ENCODE measurements around the gene MTA3. TPM values are rescaled to one million over a fixed set of nuclear protein-coding genes. Genes with fewer than 3 reads are reported as not detected.

The MTA3 gene
- total and polyA plus RNA-seq, 2 of the 8 experiments (the other 6 are each of a cell fraction or from before 2014, with no cell fraction given), result 125 to 184 TPM

GRCh38 chr2:42558827-42559226 is 9.6 kb upstream of the MTA3 start:
- H3K4ac ChIP-seq (replicated peaks; ENCODE audit: insufficient read length, low read depth, low read length), result no peak overlapping the region
- H3K4me1 ChIP-seq (replicated peaks in 1 of 4; ENCODE audit: control insufficient read depth in 3 of 4, insufficient read depth in 4 of 4, low read length in 3 of 4), result peaks cover 0 to 18% (median 7%) of the 10 kb centered on the region in 4 experiments; a peak in 6 of 7 replicates
- H4K5ac ChIP-seq (ENCODE audit: insufficient read length, low read depth, low read length), result no peak overlapping the region
- H3K36me3 ChIP-seq (ENCODE audit: control insufficient read depth in 2 of 4, insufficient read depth in 4 of 4, low read length in 3 of 4), result no peaks in the 10 kb centered on the region
- no peak overlapping the region for H4K8ac ChIP-seq (ENCODE audit: extremely low read depth, insufficient read depth, low read length)
- H3K23ac ChIP-seq (ENCODE audit: insufficient read length), result no peak overlapping the region
- H3K23me2 ChIP-seq (ENCODE audit: low read depth, low read length), result no peaks in the 10 kb centered on the region; the same call in 1 of the 2 replicates
- H4K20me1 ChIP-seq (replicated peaks in 1 of 2; ENCODE audit: control insufficient read depth in 1 of 2, insufficient read depth in 2 of 2, low read length in 2 of 2), result no peaks in the 10 kb centered on the region
- no peak overlapping the region for H2AFZ ChIP-seq (ENCODE audit: low read length)
- CTCF ChIA-PET (ENCODE audit: partially characterized antibody), result interaction anchor here (0.7 to 2.4 kb wide), 4 partner anchors 18 to 55 kb away, joined by 3 to 9 read pairs (median 4); no protein-coding TSS in a partner anchor
- 87% methylated on average over 3 of the region's 3 CpGs; no CpG with 5 or more reads in 1 of the 2 experiments for WGBS, 2 experiments (ENCODE audit: extremely low coverage in 1 of 2, insufficient coverage in 1 of 2, insufficient read length in 1 of 2, insufficient replicate concordance in 2 of 2, low coverage in 1 of 2, low lambda C conversion rate in 2 of 2, missing lambda C conversion rate in 1 of 2)
- H2BK15ac ChIP-seq (ENCODE audit: low read length), result no peak overlapping the region
- H2BK20ac ChIP-seq (ENCODE audit: low read length), result peak overlapping the region; percentile 72; the same call in 1 of the 2 replicates
- H3K4me3 ChIP-seq (ENCODE audit: extremely low read depth in 1 of 4, insufficient read depth in 2 of 4, low read depth in 3 of 4, low read length in 4 of 4), result no peak overlapping the region
- peak overlapping the region; percentile 9; the same call in 1 of the 2 replicates for H3K18ac ChIP-seq (ENCODE audit: extremely low read depth, low read length)
- H3K9ac ChIP-seq (replicated peaks in 1 of 4; ENCODE audit: extremely low read depth in 1 of 4, low read depth in 3 of 4, low read length in 3 of 4), result no peak overlapping the region
- peak overlapping the region; percentile 81; the same call in 1 of the 2 replicates for H2BK12ac ChIP-seq (ENCODE audit: low read depth, low read length)
- H2AK5ac ChIP-seq (ENCODE audit: low read depth, low read length), result no peak overlapping the region
- no peak overlapping the region for H4K91ac ChIP-seq (replicated peaks; ENCODE audit: insufficient read length, low read length)
- no peak overlapping the region for H2BK120ac ChIP-seq (replicated peaks; ENCODE audit: low read depth, low read length)
- FAIRE-seq, result no peak
- no peak for TF ChIP-seq BACH1 (IDR thresholded peaks at IDR 0.05; ENCODE audit: low read length)
- TF ChIP-seq, protein P1, sequence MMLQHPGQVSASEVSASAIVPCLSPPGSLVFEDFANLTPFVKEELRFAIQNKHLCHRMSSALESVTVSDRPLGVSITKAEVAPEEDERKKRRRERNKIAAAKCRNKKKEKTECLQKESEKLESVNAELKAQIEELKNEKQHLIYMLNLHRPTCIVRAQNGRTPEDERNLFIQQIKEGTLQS (IDR thresholded peaks at IDR 0.05; ENCODE audit: insufficient read depth, low read depth, low read length), result no peak
- TF ChIP-seq RAD21 (IDR thresholded peaks at IDR 0.05 in 1 of 2, conservative IDR thresholded peaks at IDR 0.05 in 1 of 2; ENCODE audit: low read depth in 2 of 2, low read length in 2 of 2), result peak in 1 of 2 experiments; percentile 23; a peak in 1 of 4 replicates
- no peak for TF ChIP-seq YY1 (IDR thresholded peaks at IDR 0.05; ENCODE audit: low read depth, low read length)
- no peak for TF ChIP-seq CBX5 (IDR thresholded peaks at IDR 0.05; ENCODE audit: low read depth, low read length)
- TF ChIP-seq, protein P2, sequence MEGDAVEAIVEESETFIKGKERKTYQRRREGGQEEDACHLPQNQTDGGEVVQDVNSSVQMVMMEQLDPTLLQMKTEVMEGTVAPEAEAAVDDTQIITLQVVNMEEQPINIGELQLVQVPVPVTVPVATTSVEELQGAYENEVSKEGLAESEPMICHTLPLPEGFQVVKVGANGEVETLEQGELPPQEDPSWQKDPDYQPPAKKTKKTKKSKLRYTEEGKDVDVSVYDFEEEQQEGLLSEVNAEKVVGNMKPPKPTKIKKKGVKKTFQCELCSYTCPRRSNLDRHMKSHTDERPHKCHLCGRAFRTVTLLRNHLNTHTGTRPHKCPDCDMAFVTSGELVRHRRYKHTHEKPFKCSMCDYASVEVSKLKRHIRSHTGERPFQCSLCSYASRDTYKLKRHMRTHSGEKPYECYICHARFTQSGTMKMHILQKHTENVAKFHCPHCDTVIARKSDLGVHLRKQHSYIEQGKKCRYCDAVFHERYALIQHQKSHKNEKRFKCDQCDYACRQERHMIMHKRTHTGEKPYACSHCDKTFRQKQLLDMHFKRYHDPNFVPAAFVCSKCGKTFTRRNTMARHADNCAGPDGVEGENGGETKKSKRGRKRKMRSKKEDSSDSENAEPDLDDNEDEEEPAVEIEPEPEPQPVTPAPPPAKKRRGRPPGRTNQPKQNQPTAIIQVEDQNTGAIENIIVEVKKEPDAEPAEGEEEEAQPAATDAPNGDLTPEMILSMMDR (IDR thresholded peaks at IDR 0.05; ENCODE audit: control extremely low read depth in 1 of 3, insufficient read depth in 1 of 3, low read depth in 1 of 3, low read length in 3 of 3), result peak in 1 of 3 experiments; percentile 10; a peak in 1 of 4 replicates
- TF ChIP-seq CEBPB (IDR thresholded peaks at IDR 0.05; ENCODE audit: low read depth, low read length), result no peak
- H3K56ac ChIP-seq (replicated peaks; ENCODE audit: insufficient read length, low read depth, low read length), result no peak overlapping the region
- no peak overlapping the region for H3K27ac ChIP-seq (ENCODE audit: low read depth, low read length)
- no peaks in the 10 kb centered on the region for H3K79me1 ChIP-seq (ENCODE audit: low read depth, low read length)
- POLR2A ChIA-PET (ENCODE audit: partially characterized antibody), result interaction anchor here (0.9 to 1.6 kb wide), 4 partner anchors 13 to 25 kb away, joined by 3 to 6 read pairs (median 4); no protein-coding TSS in a partner anchor
- H3K27me3 ChIP-seq (replicated peaks in 1 of 4; ENCODE audit: control insufficient read depth in 3 of 4, extremely low read depth in 1 of 4, insufficient read depth in 3 of 4, low read length in 3 of 4), result no peaks in the 10 kb centered on the region
- no peaks in the 10 kb centered on the region for H3K79me2 ChIP-seq (ENCODE audit: control insufficient read depth in 1 of 2, insufficient read depth in 2 of 2, low read length in 2 of 2)
- H2BK5ac ChIP-seq (ENCODE audit: low read depth, low read length), result 0 out of 2 replicates have a peak overlapping the region, but pooled peaks have one; percentile 60
- no peak for DNase-seq (ENCODE audit: low read depth in 1 of 2, low spot score in 2 of 2)
- no peak overlapping the region for H3K14ac ChIP-seq (ENCODE audit: insufficient read length)
- H3K9me3 ChIP-seq (ENCODE audit: insufficient read depth in 2 of 2, low read depth in 1 of 2, low read length in 1 of 2), result no peaks in the 10 kb centered on the region
- no peak overlapping the region for H3K4me2 ChIP-seq (ENCODE audit: insufficient read depth in 1 of 2, low read depth in 2 of 2, low read length in 2 of 2)

All from H1 (cell line).